ENCODE measurements around the gene CC2D1B. TPM values are rescaled to one million over a fixed set of nuclear protein-coding genes. Genes with fewer than 3 reads are reported as not detected.

The CC2D1B gene
- 10 to 100 TPM; 15.6 to 20.1 (median 17.8) TPM for total RNA-seq
- 13.1 TPM for polyA plus RNA-seq
- long read RNA-seq, donor 1, transcript CC2D1B-201 (25 exons, 3,377 nt) = major isoform, 5 of 36 reads
- long read RNA-seq, donor 1, partial matches to known transcripts = 22 of 36 reads
- long read RNA-seq, donor 1, other reads (novel, unspliced or antisense) = 9 of 36 reads
- long read RNA-seq, donor 2, partial matches to known transcripts = 3 of 13 reads
- long read RNA-seq, donor 2, other reads (novel, unspliced or antisense) = 8 of 13 reads
- long read RNA-seq, donor 3, transcript CC2D1B-201 (25 exons, 3,377 nt) = major isoform, 11 of 34 reads
- long read RNA-seq, donor 3, partial matches to known transcripts = 9 of 34 reads
- long read RNA-seq, donor 3, other reads (novel, unspliced or antisense) = 14 of 34 reads
- long read RNA-seq, donor 4, partial matches to known transcripts = 9 of 19 reads
- long read RNA-seq, donor 4, other reads (novel, unspliced or antisense) = 8 of 19 reads

DNA sequence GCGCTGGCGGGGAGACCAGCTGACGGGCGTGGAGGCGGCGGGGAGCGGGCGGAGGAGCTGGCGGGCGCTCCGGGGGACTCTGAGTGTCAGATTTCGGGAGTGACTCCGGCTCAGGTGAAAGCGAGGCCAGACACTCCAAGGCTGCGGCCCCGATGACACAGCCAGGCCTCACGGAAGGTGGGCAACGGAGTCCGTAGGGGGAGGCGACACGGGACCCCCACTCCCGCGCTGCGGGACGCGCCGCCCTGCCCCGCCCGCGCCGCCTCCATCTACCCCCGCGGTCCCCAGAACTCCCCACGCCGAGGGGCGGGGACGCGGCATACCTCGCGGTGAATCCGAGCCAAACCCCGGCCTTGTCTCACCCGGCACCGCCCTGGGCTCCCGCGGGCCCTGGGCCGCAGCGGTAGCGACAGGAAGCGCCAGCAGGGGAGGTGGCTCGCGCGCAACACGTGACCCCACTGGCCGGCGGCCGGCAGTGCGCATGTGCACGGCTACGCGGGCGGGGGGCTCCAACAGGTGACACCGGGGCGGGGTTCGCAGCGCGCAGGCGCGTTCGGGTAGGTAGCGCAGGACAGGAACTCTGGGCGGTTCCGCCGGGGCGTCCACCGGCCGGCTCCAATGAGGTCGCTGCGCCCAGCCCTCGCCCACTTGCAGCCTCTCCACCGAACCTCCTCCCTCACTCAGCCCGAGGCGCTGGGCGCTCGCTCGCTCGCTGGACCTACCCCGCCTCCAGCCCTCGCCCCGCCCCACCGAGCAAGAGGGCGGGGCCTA is at the start of gene CC2D1B:
CC2D1B (minus strand) TSS at position 460 of the 771 bp plus-strand sequence. CDS start 1,585 bp downstream, outside the sequence.
- intact Hi-C loops (cut with DNase I) = no loop called here

GRCh38 chr1:52414942-52415341 is 48.9 kb upstream of the CC2D1B start:
- intact Hi-C loops (cut with DNase I) = no loop called here
- H3K27me3 ChIP-seq (ENCODE audit: control insufficient read depth, insufficient read depth) = no peaks in the 10 kb centered on the region
- ATAC-seq = no peak
- no peak for DNase-seq
- no peak overlapping the region for H3K27ac ChIP-seq (ENCODE audit: low read length)
- no peaks in the 10 kb centered on the region for H3K9me3 ChIP-seq (ENCODE audit: control insufficient read depth, low read length)
- no peaks in the 10 kb centered on the region for H3K4me1 ChIP-seq (ENCODE audit: control insufficient read depth, insufficient read depth, low read length)
- H3K4me3 ChIP-seq (ENCODE audit: low read length) = no peak overlapping the region

More for the DNA sequence above, at the start of gene CC2D1B:
- peak; percentile 97 to 98 for ATAC-seq
- under 1% methylated on average over 92 of the region's 92 CpGs for WGBS
- H3K4me3 ChIP-seq (ENCODE audit: low read length) = peak within 1 kb of the TSS; percentile 43
- peaks cover 3% of the 10 kb centered on the region for H3K4me1 ChIP-seq (ENCODE audit: control insufficient read depth, insufficient read depth, low read length)
- peak within 1 kb of the TSS; percentile 59 for H3K27ac ChIP-seq (ENCODE audit: low read length)
- peak; percentile 99 to 100 (median 99) for DNase-seq
- no peaks in the 10 kb centered on the region for H3K27me3 ChIP-seq (ENCODE audit: control insufficient read depth, insufficient read depth)
- no peaks in the 10 kb centered on the region for H3K9me3 ChIP-seq (ENCODE audit: control insufficient read depth, low read length)

DNA sequence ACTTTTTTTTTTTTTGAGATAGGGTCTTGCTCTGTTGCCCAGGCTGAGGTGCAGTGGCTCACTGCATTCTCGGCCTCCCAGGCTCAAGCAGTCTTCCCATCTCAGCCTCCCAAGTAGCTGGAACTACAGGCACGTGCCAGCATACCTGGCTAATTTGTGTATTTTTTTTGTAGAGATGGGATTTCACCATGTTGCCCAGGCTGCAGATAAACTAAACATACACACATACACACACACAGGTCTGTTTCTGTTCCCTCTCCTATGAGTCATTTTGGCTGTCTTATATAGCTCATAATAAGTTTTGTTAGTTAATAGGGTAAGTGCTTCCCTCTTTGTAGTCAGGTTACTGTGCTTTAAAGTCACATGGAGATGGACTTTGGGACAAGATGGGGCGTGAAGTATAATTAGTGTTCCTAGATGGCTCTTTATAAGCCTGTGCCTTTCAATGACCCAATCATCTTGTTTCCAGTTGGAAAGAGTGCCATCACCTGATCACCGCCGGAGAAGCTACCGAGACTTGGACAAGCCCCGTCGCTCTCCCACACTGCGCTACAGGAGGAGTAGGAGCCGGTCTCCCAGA is 47.5 kb upstream of the CC2D1B start:
- no peaks in the 10 kb centered on the region for H3K9me3 ChIP-seq (ENCODE audit: control insufficient read depth, low read length)
- no peak for DNase-seq
- peak in 1 of 2 donors; percentile 29 for ATAC-seq
- H3K27me3 ChIP-seq (ENCODE audit: control insufficient read depth, insufficient read depth) = no peaks in the 10 kb centered on the region
- no peaks in the 10 kb centered on the region for H3K4me1 ChIP-seq (ENCODE audit: control insufficient read depth, insufficient read depth, low read length)
- WGBS = 96% methylated on average over 10 of the region's 10 CpGs
- H3K4me3 ChIP-seq (ENCODE audit: low read length) = no peak overlapping the region
- H3K27ac ChIP-seq (ENCODE audit: low read length) = no peak overlapping the region
- intact Hi-C loops (cut with DNase I) = no loop called here

DNA sequence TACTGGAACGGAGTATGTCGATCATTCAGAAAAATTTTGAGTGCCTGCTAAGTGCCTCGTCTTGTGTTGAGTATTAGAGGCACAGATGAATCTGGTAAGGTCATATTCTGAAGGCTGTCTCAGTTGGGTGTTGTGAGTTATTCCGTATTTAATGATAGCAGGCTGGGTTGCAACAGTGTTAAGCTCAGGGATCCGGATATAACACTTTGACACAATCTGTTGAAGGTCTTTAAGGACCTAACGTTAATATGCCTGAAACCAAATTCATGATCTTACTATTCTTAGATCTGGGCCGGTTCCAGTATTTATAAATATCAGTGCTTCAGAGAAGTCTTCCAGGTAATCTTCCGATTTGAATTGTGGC is 39.0 kb upstream of the CC2D1B start:
- H3K27ac ChIP-seq (ENCODE audit: low read length) = peak overlapping the region; percentile 84
- H3K27me3 ChIP-seq (ENCODE audit: control insufficient read depth, insufficient read depth) = no peaks in the 10 kb centered on the region
- WGBS = 2% methylated on average over 8 of the region's 8 CpGs
- no peak for ATAC-seq
- intact Hi-C loops (cut with DNase I) = loop anchor here in 1 of 4 donors (10.0 kb wide), 1 partner anchor 290 kb away; the partner anchor contains the start of gene COA7
- no peak for DNase-seq
- peak overlapping the region; percentile 91 for H3K4me3 ChIP-seq (ENCODE audit: low read length)
- H3K9me3 ChIP-seq (ENCODE audit: control insufficient read depth, low read length) = no peaks in the 10 kb centered on the region
- H3K4me1 ChIP-seq (ENCODE audit: control insufficient read depth, insufficient read depth, low read length) = no peaks in the 10 kb centered on the region

DNA sequence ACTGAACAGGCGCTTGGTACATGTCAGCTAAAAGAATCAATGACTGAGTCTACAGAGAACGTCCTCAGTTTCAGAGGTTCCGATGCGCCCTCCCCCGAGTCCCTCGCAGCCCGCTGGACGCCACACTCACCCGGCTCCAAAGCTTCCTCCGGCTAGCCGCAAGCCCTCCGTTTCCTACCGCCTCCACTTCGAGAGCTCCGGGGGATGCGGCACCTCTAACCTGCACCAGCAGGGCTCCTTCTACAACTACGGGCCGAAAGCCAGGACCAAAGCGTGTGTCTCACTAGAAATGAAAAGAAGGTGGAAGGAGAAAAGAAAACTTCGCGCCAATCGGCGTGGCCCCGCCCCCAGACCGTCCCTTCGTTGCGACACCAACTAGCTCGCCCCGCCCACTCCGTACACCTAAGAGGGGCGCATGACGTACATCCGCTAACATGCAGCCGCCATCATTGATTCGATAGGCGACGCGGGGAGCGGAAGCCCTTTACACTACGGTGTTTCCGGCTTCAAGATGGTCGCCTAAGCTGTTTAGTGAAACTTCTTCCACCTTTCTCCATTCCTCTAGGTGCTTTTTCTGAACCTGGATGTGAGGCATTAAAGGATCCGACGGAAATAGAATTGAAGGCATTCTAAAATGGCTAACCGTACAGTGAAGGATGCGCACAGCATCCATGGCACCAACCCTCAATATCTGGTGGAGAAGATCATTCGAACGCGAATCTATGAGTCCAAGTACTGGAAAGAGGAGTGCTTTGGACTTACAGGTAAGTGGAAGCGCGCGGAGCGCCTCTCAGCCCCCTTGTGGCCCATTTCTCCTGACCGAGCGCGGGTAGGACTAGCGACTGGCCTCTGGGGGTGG is 38.3 kb upstream of the CC2D1B start, which contains the start of the genes ORC1 and PRPF38A:
ORC1 (minus strand) TSS at position 308 of the 859 bp plus-strand sequence. CDS start 2,200 bp downstream, outside the sequence.
PRPF38A (plus strand) TSS at position 487 of the 859 bp plus-strand sequence; CDS start at position 635, 148 bp downstream.
- intact Hi-C loops (cut with DNase I) = loop anchor here in 1 of 4 donors (10.0 kb wide), 1 partner anchor 290 kb away; the partner anchor contains the start of gene COA7
- H3K27ac ChIP-seq (ENCODE audit: low read length) = peak within 1 kb of the TSS; percentile 84
- no peaks in the 10 kb centered on the region for H3K4me1 ChIP-seq (ENCODE audit: control insufficient read depth, insufficient read depth, low read length)
- no peaks in the 10 kb centered on the region for H3K9me3 ChIP-seq (ENCODE audit: control insufficient read depth, low read length)
- under 1% methylated on average over 57 of the region's 57 CpGs for WGBS
- DNase-seq = peak; percentile 97 to 99 (median 98)
- ATAC-seq = peak; percentile 100
- no peaks in the 10 kb centered on the region for H3K27me3 ChIP-seq (ENCODE audit: control insufficient read depth, insufficient read depth)
- peak within 1 kb of the TSS; percentile 91 for H3K4me3 ChIP-seq (ENCODE audit: low read length)

GRCh38 chr1:52403566-52404115 is 37.6 kb upstream of the CC2D1B start:
- Histone ChIP-seq H3K4me3 (ENCODE audit: low read length) (peak overlapping the region; percentile 91), H3K4me1 (ENCODE audit: control insufficient read depth, insufficient read depth, low read length) (no peaks in the 10 kb centered on the region), H3K9me3 (ENCODE audit: control insufficient read depth, low read length) (no peaks in the 10 kb centered on the region), H3K27me3 (ENCODE audit: control insufficient read depth, insufficient read depth) (no peaks in the 10 kb centered on the region), H3K27ac (ENCODE audit: low read length) (no peak overlapping the region)
- WGBS = 1% methylated on average over 16 of the region's 16 CpGs
- ATAC-seq = peak; percentile 30 to 31
- DNase-seq = no peak
- intact Hi-C loops (cut with DNase I) = loop anchor here in 1 of 4 donors (10.0 kb wide), 1 partner anchor 291 kb away; the partner anchor contains the start of gene COA7

GRCh38 chr1:52402860-52403240 is 36.8 kb upstream of the CC2D1B start:
- H3K9me3 ChIP-seq (ENCODE audit: control insufficient read depth, low read length) = no peaks in the 10 kb centered on the region
- DNase-seq = no peak
- no peak overlapping the region for H3K27ac ChIP-seq (ENCODE audit: low read length)
- ATAC-seq = no peak
- intact Hi-C loops (cut with DNase I) = loop anchor here in 1 of 4 donors (10.0 kb wide), 1 partner anchor 292 kb away; the partner anchor contains the start of gene COA7
- H3K27me3 ChIP-seq (ENCODE audit: control insufficient read depth, insufficient read depth) = no peaks in the 10 kb centered on the region
- H3K4me3 ChIP-seq (ENCODE audit: low read length) = no peak overlapping the region
- H3K4me1 ChIP-seq (ENCODE audit: control insufficient read depth, insufficient read depth, low read length) = no peaks in the 10 kb centered on the region
- 61% methylated on average over 3 of the region's 3 CpGs for WGBS

GRCh38 chr1:52400131-52400530 is 34.1 kb upstream of the CC2D1B start:
- DNase-seq (no peak), ATAC-seq (no peak)
- Histone ChIP-seq H3K27me3 (ENCODE audit: control insufficient read depth, insufficient read depth) (no peaks in the 10 kb centered on the region), H3K9me3 (ENCODE audit: control insufficient read depth, low read length) (no peaks in the 10 kb centered on the region), H3K4me3 (ENCODE audit: low read length) (no peak overlapping the region), H3K4me1 (ENCODE audit: control insufficient read depth, insufficient read depth, low read length) (no peaks in the 10 kb centered on the region), H3K27ac (ENCODE audit: low read length) (no peak overlapping the region)
- intact Hi-C loops (cut with DNase I) = loop anchor here in 1 of 4 donors (10.0 kb wide), 1 partner anchor 295 kb away; the partner anchor contains the start of gene COA7
- 92% methylated on average over 6 of the region's 6 CpGs for WGBS

DNA sequence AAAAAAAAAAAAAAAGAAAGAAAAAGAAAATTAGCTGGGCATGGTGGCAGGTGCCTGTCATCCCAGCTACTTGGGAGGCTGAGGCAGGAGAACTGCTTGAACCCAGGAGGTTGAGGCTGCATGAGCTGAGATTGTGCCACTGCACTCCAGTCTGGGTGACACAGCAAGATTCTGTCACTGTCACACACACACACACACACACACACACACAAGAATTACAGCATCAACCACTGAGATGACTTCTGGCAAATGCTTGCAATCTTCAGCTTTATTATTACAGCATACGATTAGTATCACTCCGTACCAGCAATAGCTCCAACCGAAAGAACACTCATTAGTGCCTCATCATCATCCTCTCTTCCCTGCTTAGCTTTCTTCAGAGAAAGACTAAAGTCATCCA is 33.6 kb upstream of the CC2D1B start:
- DNase-seq (no peak), ATAC-seq (no peak)
- no peak overlapping the region for H3K4me3 ChIP-seq (ENCODE audit: low read length)
- H3K4me1 ChIP-seq (ENCODE audit: control insufficient read depth, insufficient read depth, low read length) = no peaks in the 10 kb centered on the region
- intact Hi-C loops (cut with DNase I) = loop anchor here in 1 of 4 donors (10.0 kb wide), 1 partner anchor 295 kb away; the partner anchor contains the start of gene COA7
- no peak overlapping the region for H3K27ac ChIP-seq (ENCODE audit: low read length)
- 96% methylated on average over 3 of the region's 3 CpGs for WGBS
- H3K27me3 ChIP-seq (ENCODE audit: control insufficient read depth, insufficient read depth) = no peaks in the 10 kb centered on the region
- H3K9me3 ChIP-seq (ENCODE audit: control insufficient read depth, low read length) = no peaks in the 10 kb centered on the region

Measured in right cardiac atrium (tissue), 5 donors.